MCF 10A (cell line): Measurements from ENCODE around the gene INAFM2. TPM values are rescaled to one million over a fixed set of nuclear protein-coding genes. Genes with fewer than 3 reads are reported as not detected.
A peak's percentile ranks its signal among the peaks of the same experiment; 100 is the strongest.

Source experiments
- BruUV-seq: library from RNA; stranded (reverse); fragments of 400-500 nt; replicated peaks from 2 replicates; lab custom pipeline; 2021; lab: Mats Ljungman, UMichigan
- CTCF ChIA-PET: fragments of 300-600 bp; sonication (Branson Sonifier 250); formaldehyde crosslinking; extraction: SDS; loops from one replicate; lab custom pipeline; 2021; ENCODE audit warnings: antibody characterized with exemption, inconsistent platforms; lab: Yijun Ruan, JAX
- POLR2A ChIA-PET: fragments of 300-600, 350-650 bp; sonication (Branson Sonifier 250); formaldehyde crosslinking; extraction: SDS; loops from one replicate; lab custom pipeline; 2020; ENCODE audit warnings: antibody characterized with exemption, inconsistent platforms; lab: Yijun Ruan, JAX
- DNase-seq: peaks from one replicate; pipeline ENCODE4 v3.0.0-alpha.2; 2018; ENCODE audit not compliant: unreplicated experiment
- H3K27ac Mint-ChIP-seq: one replicate; pipeline ENCODE4 v1.8.0; 2022; ENCODE audit warnings: mild to moderate bottlenecking, low read depth, mixed read lengths; ENCODE audit not compliant: unreplicated experiment
- H3K27me3 Mint-ChIP-seq: one replicate; pipeline ENCODE4 v1.8.0; 2022; ENCODE audit warnings: mixed read lengths; ENCODE audit not compliant: insufficient read depth, unreplicated experiment
- H3K36me3 Mint-ChIP-seq: one replicate; pipeline ENCODE4 v1.8.0; 2022; ENCODE audit warnings: mild to moderate bottlenecking, moderate library complexity, mixed read lengths; ENCODE audit not compliant: insufficient read depth, unreplicated experiment
- H3K4me1 Mint-ChIP-seq: one replicate; pipeline ENCODE4 v1.8.0; 2022; ENCODE audit warnings: mixed read lengths; ENCODE audit not compliant: insufficient read depth, unreplicated experiment
- H3K4me3 Mint-ChIP-seq: one replicate; pipeline ENCODE4 v1.8.0; 2022; ENCODE audit warnings: mild to moderate bottlenecking, moderate library complexity, mixed read lengths; ENCODE audit not compliant: unreplicated experiment
- H3K9me3 Mint-ChIP-seq: one replicate; pipeline ENCODE4 v1.8.0; 2022; ENCODE audit warnings: mixed read lengths; ENCODE audit not compliant: unreplicated experiment
- CTCF ChIP-seq: fragments of 200-600 bp; IDR thresholded peaks from one replicate; pipeline ENCODE4 v1.8.0; 2022; ENCODE audit warnings: antibody characterized with exemption, mild to moderate bottlenecking; ENCODE audit not compliant: unreplicated experiment
- intact Hi-C: fragments of 100-400 bp; cut with micrococcal nuclease; formaldehyde crosslinking; loops from 2 replicates; pipeline ENCODE4 v1.14.1; 2022
- total RNA-seq: library from RNA; stranded (reverse); gene quantifications from 2 replicates; pipeline ENCODE4 v1.2.3, GENCODE V29; 2022

The INAFM2 gene
- total RNA-seq, 1 experiment from 2014 or later = 15.7 TPM

- H3K36me3 Mint-ChIP-seq = no peaks in the 10 kb centered on the region
- CTCF ChIA-PET = interaction anchor here (1.4 to 13.6 kb wide), 3 partner anchors 12 to 31 kb away, joined by 9 to 137 read pairs (median 28); no protein-coding TSS in a partner anchor
- no peak within 1 kb of the TSS for H3K4me3 Mint-ChIP-seq
- intact Hi-C loops = no loop called here
- TF ChIP-seq CTCF = no peak
- BruUV-seq = no TSS peak
- H3K27me3 Mint-ChIP-seq = peaks cover 13% of the 10 kb centered on the region
- H3K4me1 Mint-ChIP-seq = no peaks in the 10 kb centered on the region
- no peak for DNase-seq
- POLR2A ChIA-PET = interaction anchor here (0.9 kb wide), 1 partner anchor 48 kb away, joined by 3 read pairs; no protein-coding TSS in a partner anchor
- no peak within 1 kb of the TSS for H3K27ac Mint-ChIP-seq
- H3K9me3 Mint-ChIP-seq = no peaks in the 10 kb centered on the region
These were observed 15.9 kb upstream of the INAFM2 start, which contains the start of gene PLCB2 for GRCh38 chr15:40307421-40308211. PLCB2 (minus strand) TSS chr15:40307935; CDS start chr15:40307672, 263 bp downstream.

GRCh38 chr15:40309344-40309862, 14.1 kb upstream of the INAFM2 start:
- no peak overlapping the region for H3K4me3 Mint-ChIP-seq
- peaks cover 5% of the 10 kb centered on the region for H3K27me3 Mint-ChIP-seq
- intact Hi-C loops = no loop called here
- no peak for DNase-seq
- BruUV-seq = no TSS peak
- no peak overlapping the region for H3K27ac Mint-ChIP-seq
- TF ChIP-seq CTCF = no peak
- ChIA-PET CTCF (interaction anchor here (0.6 to 13.6 kb wide), 10 partner anchors 9 to 540 kb away, joined by 3 to 137 read pairs (median 9); partner anchors contain the start of gene CCDC9B), POLR2A (interaction anchor here (0.7 kb wide), 1 partner anchor 19 kb away, joined by 3 read pairs; no protein-coding TSS in a partner anchor)
- no peaks in the 10 kb centered on the region for H3K36me3 Mint-ChIP-seq
- peaks cover 13% of the 10 kb centered on the region for H3K4me1 Mint-ChIP-seq
- no peaks in the 10 kb centered on the region for H3K9me3 Mint-ChIP-seq

GRCh38 chr15:40310001-40310959, 13.2 kb upstream of the INAFM2 start:
- CTCF ChIA-PET = interaction anchor here (0.6 to 13.6 kb wide), 13 partner anchors 9 to 539 kb away, joined by 3 to 137 read pairs (median 5); partner anchors contain the start of gene CCDC9B
- Mint-ChIP-seq H3K36me3 (no peaks in the 10 kb centered on the region), H3K27me3 (no peaks in the 10 kb centered on the region), H3K4me1 (peaks cover 13% of the 10 kb centered on the region), H3K27ac (no peak overlapping the region), H3K4me3 (no peak overlapping the region), H3K9me3 (no peaks in the 10 kb centered on the region)
- intact Hi-C loops = loop anchor here (1.0 kb wide), 1 partner anchor 31 kb away; no protein-coding TSS in a partner anchor
- TF ChIP-seq CTCF = peak; percentile 61
- no TSS peak for BruUV-seq
- peak; percentile 55 for DNase-seq
- POLR2A ChIA-PET = interaction anchor here (0.7 to 1.2 kb wide), 5 partner anchors 8 to 69 kb away, joined by 3 read pairs; no protein-coding TSS in a partner anchor
